Head of caudate nucleus (tissue), 42 donors: Measurements from ENCODE around the gene ZFR2.
A peak's percentile ranks its signal among the peaks of the same experiment; 100 is the strongest.
"Not testable (repeated sequence)": the region's sequence is repeated elsewhere in the genome, so short reads cannot be mapped to it uniquely, and the experiment has no call there.

Experiments
- DNase-seq, 42 donors: peaks; one replicate each; pipeline versions ENCODE4 v3.0.0 to v3.0.0-alpha.2; 2020 to 2021; ENCODE audit warnings: mixed read lengths in 7 of 42
- intact Hi-C: fragments of 100-400 bp; cut with DNase I; formaldehyde crosslinking; loops from one replicate; pipeline ENCODE4 v1.15.0; 2022

The ZFR2 gene

GRCh38 chr19:3821857-3822364 lies 46.9 kb downstream of the ZFR2 start:
- peak in 32 of 42 donors; percentile 10 to 79 (median 50) for DNase-seq
- intact Hi-C loops, result no loop called here

GRCh38 chr19:3821156-3821555 lies 47.7 kb downstream of the ZFR2 start:
- no peak for DNase-seq
- intact Hi-C loops, result no loop called here

- intact Hi-C loops, result no loop called here
- no peak for DNase-seq
Observed at GRCh38 chr19:3819989-3820388, 48.8 kb downstream of the ZFR2 start.

- DNase-seq, result no peak
- intact Hi-C loops, result no loop called here
Observed at GRCh38 chr19:3818918-3819317, 49.9 kb downstream of the ZFR2 start.

GRCh38 chr19:3818466-3818865 lies 50.4 kb downstream of the ZFR2 start:
- DNase-seq, result peak in 10 of 42 donors; percentile 14 to 47 (median 30)
- intact Hi-C loops, result no loop called here

- intact Hi-C loops, result no loop called here
Observed at GRCh38 chr19:3817761-3818160, 51.1 kb downstream of the ZFR2 start.

GRCh38 chr19:3816566-3817218 lies 52.1 kb downstream of the ZFR2 start:
- intact Hi-C loops, result no loop called here
- DNase-seq, result no peak

More at GRCh38 chr19:3817761-3818160, 51.1 kb downstream of the ZFR2 start:
- DNase-seq, result no peak

- intact Hi-C loops, DNase-seq: not testable (repeated sequence)
Observed at GRCh38 chr19:3816148-3816547, 52.7 kb downstream of the ZFR2 start.

GRCh38 chr19:3814648-3815047 lies 54.2 kb downstream of the ZFR2 start:
- intact Hi-C loops, result no loop called here
- DNase-seq, result no peak

GRCh38 chr19:3813473-3814392 lies 55.1 kb downstream of the ZFR2 start:
- no peak for DNase-seq
- intact Hi-C loops, result no loop called here

- intact Hi-C loops, result no loop called here
- DNase-seq, result peak in 1 of 42 donors; percentile 18
Observed at GRCh38 chr19:3810708-3811355, 58.0 kb downstream of the ZFR2 start.

- intact Hi-C loops, result no loop called here
- DNase-seq, result no peak
Observed at GRCh38 chr19:3809881-3810707, 58.7 kb downstream of the ZFR2 start.

- no peak for DNase-seq
- intact Hi-C loops, result no loop called here
Observed at GRCh38 chr19:3808420-3809143, 60.3 kb downstream of the ZFR2 start.

- intact Hi-C loops, result no loop called here
- no peak for DNase-seq
Observed at GRCh38 chr19:3807574-3808354, 61.1 kb downstream of the ZFR2 start.

GRCh38 chr19:3807131-3807480 lies 61.7 kb downstream of the ZFR2 start:
- intact Hi-C loops, result no loop called here
- no peak for DNase-seq

- DNase-seq, result no peak
- intact Hi-C loops, result no loop called here
Observed at GRCh38 chr19:3805859-3806258, 63.0 kb downstream of the ZFR2 start.

- no peak for DNase-seq
- intact Hi-C loops, result no loop called here
Observed at GRCh38 chr19:3804429-3804828, 64.4 kb downstream of the ZFR2 start.

GRCh38 chr19:3803986-3804385 lies 64.9 kb downstream of the ZFR2 start:
- no peak for DNase-seq
- intact Hi-C loops, result no loop called here
